Measurements from ENCODE around the gene NRXN3.

The NRXN3 gene

GRCh38 chr14:79581912-79582576, 1411.9 kb downstream of the NRXN3 start:
- TF ChIP-seq CTCF (IDR thresholded peaks at IDR 0.05; ENCODE audit: low read depth, low read length): no peak
- no peak overlapping the region for H3K4me3 ChIP-seq (ENCODE audit: low read depth, low read length)

GRCh38 chr14:79583738-79584408, 1413.7 kb downstream of the NRXN3 start:
- no peak overlapping the region for H3K4me3 ChIP-seq (ENCODE audit: low read depth, low read length)
- no peak for TF ChIP-seq CTCF (IDR thresholded peaks at IDR 0.05; ENCODE audit: low read depth, low read length)

- H3K4me3 ChIP-seq (ENCODE audit: low read depth, low read length): no peak overlapping the region
- peak; percentile 48 for TF ChIP-seq CTCF (IDR thresholded peaks at IDR 0.05; ENCODE audit: low read depth, low read length)
These were observed 1414.5 kb downstream of the NRXN3 start for GRCh38 chr14:79584679-79585078.

GRCh38 chr14:79585845-79586244, 1415.7 kb downstream of the NRXN3 start:
- no peak overlapping the region for H3K4me3 ChIP-seq (ENCODE audit: low read depth, low read length)
- TF ChIP-seq CTCF (IDR thresholded peaks at IDR 0.05; ENCODE audit: low read depth, low read length): no peak

GRCh38 chr14:79586416-79586815, 1416.2 kb downstream of the NRXN3 start:
- TF ChIP-seq CTCF (IDR thresholded peaks at IDR 0.05; ENCODE audit: low read depth, low read length): no peak
- no peak overlapping the region for H3K4me3 ChIP-seq (ENCODE audit: low read depth, low read length)

GRCh38 chr14:79586989-79587598, 1416.9 kb downstream of the NRXN3 start:
- no peak for TF ChIP-seq CTCF (IDR thresholded peaks at IDR 0.05; ENCODE audit: low read depth, low read length)
- H3K4me3 ChIP-seq (ENCODE audit: low read depth, low read length): no peak overlapping the region

GRCh38 chr14:79587875-79588274, 1417.7 kb downstream of the NRXN3 start:
- no peak overlapping the region for H3K4me3 ChIP-seq (ENCODE audit: low read depth, low read length)
- no peak for TF ChIP-seq CTCF (IDR thresholded peaks at IDR 0.05; ENCODE audit: low read depth, low read length)

Measured in WI38 (cell line).